Mesodermal cell (in vitro differentiated cells): ENCODE measurements around the gene YIPF5.
A peak's percentile ranks its signal among the peaks of the same experiment; 100 is the strongest.

Experiments used
- H3K27ac ChIP-seq: 2 replicates; pipeline ENCODE4 v1.7.0; 2013; ENCODE audit warnings: mild to moderate bottlenecking, low read depth, low read length, moderate library complexity; ENCODE audit not compliant: severe bottlenecking
- H3K36me3 ChIP-seq: 2 replicates; pipeline ENCODE4 v1.7.1; 2013; ENCODE audit warnings: mild to moderate bottlenecking, low read length, moderate library complexity; ENCODE audit not compliant: control insufficient read depth, insufficient read depth
- H3K4me1 ChIP-seq: one replicate; pipeline ENCODE4 v1.7.1; 2013; ENCODE audit warnings: mild to moderate bottlenecking, low read length; ENCODE audit not compliant: insufficient read depth, control insufficient read depth, poor library complexity, severe bottlenecking
- H3K4me3 ChIP-seq: 2 replicates; pipeline ENCODE4 v1.7.0; 2013; ENCODE audit warnings: low read length, control low read depth, mild to moderate bottlenecking; ENCODE audit not compliant: insufficient read depth, poor library complexity, severe bottlenecking; ENCODE audit errors: extremely low read depth
- H3K9me3 ChIP-seq: 2 replicates; pipeline ENCODE4 v1.7.1; 2013; ENCODE audit warnings: mild to moderate bottlenecking, low read length, moderate library complexity; ENCODE audit not compliant: control insufficient read depth
- WGBS, 2 experiments: methylation state at CpG; one replicate each; pipeline ENCODE4 v1.1.5; 2013; ENCODE audit warnings: missing lambda C conversion rate in 2 of 2; ENCODE audit not compliant: insufficient coverage in 2 of 2; 5-methylcytosine and 5-hydroxymethylcytosine counted together

YIPF5 gene

DNA sequence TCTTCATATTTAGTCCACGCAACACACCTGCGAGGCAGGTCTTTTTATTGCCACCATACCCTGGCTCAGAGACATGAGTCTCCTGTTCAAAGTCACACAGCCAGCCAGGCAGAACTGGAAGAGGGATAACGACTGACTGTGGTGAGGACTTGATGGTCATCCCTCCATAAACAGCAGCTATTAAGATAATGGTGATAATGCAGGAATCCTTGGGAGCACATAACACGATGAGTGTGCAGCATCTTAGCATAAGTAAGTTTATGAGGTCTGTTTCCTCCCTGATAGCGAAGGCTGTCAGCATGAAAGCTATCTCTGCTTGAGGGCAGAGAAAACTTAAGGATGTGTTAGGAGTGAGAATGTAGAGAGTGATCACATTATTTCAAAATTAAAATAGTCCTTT lies 31.1 kb upstream of the YIPF5 start:
- Histone ChIP-seq H3K9me3 (no peaks in the 10 kb centered on the region), H3K4me1 (peaks cover 14% of the 10 kb centered on the region), H3K4me3 (no peak overlapping the region), H3K27ac (no peak overlapping the region), H3K36me3 (no peaks in the 10 kb centered on the region)
- 83% methylated on average over 3 of the region's 5 CpGs for WGBS, 2 experiments

GRCh38 chr5:144198386-144198785 lies 27.9 kb upstream of the YIPF5 start:
- WGBS, 2 experiments: 100% methylated on average over 1 of the region's 3 CpGs; no CpG with 5 or more reads in 1 of the 2 experiments
- no peaks in the 10 kb centered on the region for H3K36me3 ChIP-seq
- no peaks in the 10 kb centered on the region for H3K9me3 ChIP-seq
- H3K4me3 ChIP-seq: no peak overlapping the region
- H3K4me1 ChIP-seq: peaks cover 6% of the 10 kb centered on the region
- H3K27ac ChIP-seq: no peak overlapping the region

- WGBS, 2 experiments: 83 to 100% methylated on average over 1 of the region's 1 CpG
- H3K9me3 ChIP-seq: no peaks in the 10 kb centered on the region
- peaks cover 6% of the 10 kb centered on the region for H3K4me1 ChIP-seq
- H3K36me3 ChIP-seq: no peaks in the 10 kb centered on the region
- H3K4me3 ChIP-seq: no peak overlapping the region
- H3K27ac ChIP-seq: no peak overlapping the region
Measured at GRCh38 chr5:144196612-144197011, 26.2 kb upstream of the YIPF5 start.

GRCh38 chr5:144195448-144195847 lies 25.0 kb upstream of the YIPF5 start:
- H3K27ac ChIP-seq: no peak overlapping the region

DNA sequence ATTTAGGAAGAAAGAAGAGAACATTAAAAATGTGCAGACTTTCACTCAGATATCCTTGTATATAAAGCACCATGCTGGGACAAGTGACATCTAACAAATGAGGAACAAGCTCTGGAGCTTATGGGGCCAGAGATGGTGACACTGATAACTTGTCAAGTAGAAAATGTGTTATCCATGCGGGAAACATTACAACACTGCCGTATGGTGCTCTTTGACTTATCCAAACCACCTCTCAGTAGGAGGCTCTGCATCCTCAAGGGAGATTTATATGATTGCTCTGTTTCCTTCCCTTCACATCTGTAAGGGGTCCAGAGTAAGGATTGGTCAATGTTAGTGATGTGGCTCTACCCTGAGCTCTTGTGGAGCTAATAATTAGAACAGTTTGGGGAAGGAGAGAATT lies 23.7 kb upstream of the YIPF5 start:
- WGBS, 2 experiments: 80 to 83% methylated on average over 1 to 2 of the region's 2 CpGs
- Histone ChIP-seq H3K9me3 (no peaks in the 10 kb centered on the region), H3K27ac (no peak overlapping the region), H3K36me3 (no peaks in the 10 kb centered on the region), H3K4me1 (peaks cover 6% of the 10 kb centered on the region), H3K4me3 (no peak overlapping the region)

More at GRCh38 chr5:144195448-144195847, 25.0 kb upstream of the YIPF5 start:
- H3K4me1 ChIP-seq: peaks cover 6% of the 10 kb centered on the region
- WGBS, 2 experiments: 100% methylated on average over 1 of the region's 4 CpGs; no CpG with 5 or more reads in 1 of the 2 experiments
- no peaks in the 10 kb centered on the region for H3K9me3 ChIP-seq
- no peaks in the 10 kb centered on the region for H3K36me3 ChIP-seq
- no peak overlapping the region for H3K4me3 ChIP-seq

GRCh38 chr5:144192661-144193060 lies 22.2 kb upstream of the YIPF5 start:
- no peaks in the 10 kb centered on the region for H3K9me3 ChIP-seq
- H3K4me1 ChIP-seq: no peaks in the 10 kb centered on the region
- H3K4me3 ChIP-seq: no peak overlapping the region
- H3K27ac ChIP-seq: no peak overlapping the region
- H3K36me3 ChIP-seq: no peaks in the 10 kb centered on the region

- H3K36me3 ChIP-seq: no peaks in the 10 kb centered on the region
- H3K9me3 ChIP-seq: no peaks in the 10 kb centered on the region
- WGBS, 2 experiments: no CpG with 5 or more reads among the region's 3 CpGs
- H3K27ac ChIP-seq: no peak overlapping the region
- H3K4me3 ChIP-seq: no peak overlapping the region
- no peaks in the 10 kb centered on the region for H3K4me1 ChIP-seq
Measured at GRCh38 chr5:144191998-144192397, 21.5 kb upstream of the YIPF5 start.

DNA sequence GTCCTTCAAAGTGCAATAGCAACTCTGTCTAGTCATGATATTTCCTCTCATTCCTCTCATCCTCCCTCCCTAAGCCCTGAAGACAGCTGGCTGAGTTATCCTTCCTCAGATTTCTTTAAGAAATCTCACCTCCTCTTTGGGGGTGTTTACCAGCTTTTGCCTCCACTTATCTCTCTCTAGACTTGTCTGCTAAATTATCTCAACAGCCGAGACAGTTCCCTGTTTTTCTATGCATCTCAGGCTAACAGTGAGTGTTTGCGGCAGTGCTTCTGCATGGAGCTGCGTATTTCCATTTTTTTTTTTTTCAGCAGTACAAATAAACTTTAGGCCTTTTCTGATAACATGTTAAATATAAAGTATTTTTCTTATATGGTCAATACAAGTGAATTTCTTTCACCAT lies 21.1 kb upstream of the YIPF5 start:
- Histone ChIP-seq H3K4me1 (no peaks in the 10 kb centered on the region), H3K4me3 (no peak overlapping the region), H3K9me3 (no peaks in the 10 kb centered on the region), H3K36me3 (no peaks in the 10 kb centered on the region), H3K27ac (no peak overlapping the region)
- 75 to 83% methylated on average over 2 of the region's 3 CpGs for WGBS, 2 experiments

GRCh38 chr5:144189800-144190429 lies 19.5 kb upstream of the YIPF5 start:
- Histone ChIP-seq H3K9me3 (no peaks in the 10 kb centered on the region), H3K4me3 (no peak overlapping the region), H3K27ac (peak overlapping the region; percentile 41), H3K4me1 (no peaks in the 10 kb centered on the region), H3K36me3 (no peaks in the 10 kb centered on the region)
- 79 to 94% methylated on average over 7 to 9 of the region's 10 CpGs for WGBS, 2 experiments

DNA sequence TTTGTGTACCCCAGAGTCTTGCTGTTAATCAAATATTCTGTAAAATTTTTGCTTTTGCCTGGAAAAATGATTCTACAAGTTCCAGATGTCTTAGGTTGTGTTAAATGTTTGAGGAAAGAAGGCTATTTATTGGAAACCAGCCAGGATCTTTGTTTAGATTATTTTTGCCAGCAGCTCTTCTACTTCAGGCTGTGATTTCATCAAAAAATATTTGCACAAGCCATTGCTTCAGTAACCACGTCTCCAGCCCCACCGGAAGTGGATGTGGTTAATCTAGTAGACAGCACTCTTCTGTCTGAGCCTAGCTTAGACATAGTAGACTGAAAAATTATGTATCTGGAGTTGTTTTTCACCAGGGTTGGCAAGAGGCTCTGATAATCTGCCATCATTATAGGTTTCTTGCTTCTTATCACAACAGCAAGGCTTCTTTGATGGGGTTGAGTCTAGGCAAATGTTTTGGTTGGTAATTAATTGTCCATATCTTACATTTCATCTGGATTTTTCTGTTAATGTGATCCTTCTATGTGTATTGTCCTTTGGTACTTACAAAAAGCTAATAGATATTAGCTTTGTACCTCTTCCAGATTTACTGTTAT lies 17.3 kb upstream of the YIPF5 start:
- Histone ChIP-seq H3K4me1 (no peaks in the 10 kb centered on the region), H3K36me3 (no peaks in the 10 kb centered on the region), H3K27ac (no peak overlapping the region), H3K9me3 (no peaks in the 10 kb centered on the region), H3K4me3 (no peak overlapping the region)
- no CpG with 5 or more reads among the region's 2 CpGs for WGBS, 2 experiments

DNA sequence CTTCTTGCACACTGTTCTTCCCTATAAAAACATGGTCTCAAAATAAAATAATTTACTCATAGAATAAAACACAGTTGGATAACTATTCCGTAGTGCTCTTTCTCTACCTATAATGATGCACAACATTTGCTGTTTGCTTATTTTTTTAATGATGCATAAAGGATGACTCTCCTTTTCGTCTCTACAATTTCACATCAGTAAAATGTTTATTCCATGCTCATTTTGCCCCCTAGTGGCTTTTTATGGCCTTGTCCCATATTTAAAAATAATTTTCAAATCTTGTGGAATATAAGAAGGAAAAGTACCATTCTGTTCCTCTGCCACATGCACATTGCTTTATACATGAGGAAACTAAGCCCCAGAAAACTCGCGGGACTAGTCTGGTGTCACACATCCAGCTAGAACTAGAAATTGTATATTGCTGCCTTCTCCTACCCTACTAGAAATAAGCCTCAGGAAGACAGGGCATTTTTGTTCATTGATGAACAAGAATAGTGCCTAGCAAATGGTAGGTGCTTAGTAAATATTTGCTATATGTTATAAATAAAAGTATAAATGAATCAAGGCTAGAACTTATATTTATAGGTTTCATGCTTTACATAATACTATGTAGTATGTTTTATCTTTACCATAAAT lies 12.9 kb upstream of the YIPF5 start:
- WGBS, 2 experiments: no CpG with 5 or more reads among the region's 4 CpGs
- Histone ChIP-seq H3K27ac (no peak overlapping the region), H3K4me3 (no peak overlapping the region), H3K36me3 (no peaks in the 10 kb centered on the region), H3K9me3 (no peaks in the 10 kb centered on the region), H3K4me1 (no peaks in the 10 kb centered on the region)
